ENCODE data around the gene CAMK4. TPM values are rescaled to one million over a fixed set of nuclear protein-coding genes. Genes with fewer than 3 reads are reported as not detected.

Gene CAMK4
- total RNA-seq, 1 experiment from 2014 or later, result 6.3 TPM

DNA sequence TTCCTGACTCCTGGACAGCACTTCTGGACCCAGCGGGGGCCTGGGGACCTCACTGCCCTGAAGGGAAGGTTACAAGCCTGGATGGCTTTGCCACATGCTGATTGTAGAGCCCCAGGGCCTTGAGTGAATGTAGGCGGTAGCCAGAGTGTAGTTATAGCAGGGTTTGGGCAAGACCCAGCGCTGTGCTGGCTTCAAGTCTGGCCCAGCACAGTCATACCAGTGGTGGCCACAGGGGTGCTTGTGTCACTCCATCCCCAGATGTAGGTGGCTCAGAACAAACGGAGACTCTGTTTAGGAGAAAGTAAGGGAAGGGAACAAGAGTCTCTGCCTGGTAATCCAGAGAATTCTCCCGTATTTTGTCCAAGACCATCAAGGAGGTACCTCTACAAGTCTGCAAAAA is 203.6 kb downstream of the CAMK4 start:
- Mint-ChIP-seq H3K36me3 (ENCODE audit: insufficient read depth in 1 of 3, low read depth in 3 of 3) (no peaks in the 10 kb centered on the region), H3K4me3 (no peak overlapping the region), H3K9me3 (no peaks in the 10 kb centered on the region; a peak in 1 of 5 replicates), H3K27ac (peak overlapping the region in 2 of 3 experiments; percentile 2 to 46; a peak in 2 of 7 replicates), H3K27me3 (ENCODE audit: low read depth) (no peaks in the 10 kb centered on the region), H3K4me1 (peaks cover 3 to 6% of the 10 kb centered on the region in 2 experiments; a peak in 3 of 4 replicates)
- Histone ChIP-seq H3K4ac (ENCODE audit: low read depth, low read length) (no peak overlapping the region), H3K14ac (ENCODE audit: insufficient read depth, low read length) (no peak overlapping the region), H2BK5ac (ENCODE audit: insufficient read length, low read length) (no peak overlapping the region), H3K27me3 (ENCODE audit: insufficient read depth, low read length) (no peaks in the 10 kb centered on the region), H4K5ac (ENCODE audit: insufficient read length, low read depth, low read length) (no peak overlapping the region), H3K9ac (ENCODE audit: extremely low read depth, insufficient read length, low read length) (no peak overlapping the region), H2BK20ac (ENCODE audit: low read depth, low read length, poor library complexity, severe bottlenecking) (no peak overlapping the region), H2AK5ac (ENCODE audit: insufficient read length, low read length) (no peak overlapping the region), H3K23me2 (ENCODE audit: insufficient read length, low read depth, low read length, poor library complexity, severe bottlenecking) (no peaks in the 10 kb centered on the region), H2BK15ac (ENCODE audit: low read depth, low read length) (no peak overlapping the region), H3K27ac (ENCODE audit: insufficient read length, low read depth, low read length) (no peak overlapping the region), H2AFZ (ENCODE audit: low read length) (no peak overlapping the region), H4K91ac (ENCODE audit: insufficient read length, low read depth, low read length) (no peak overlapping the region), H3K79me2 (ENCODE audit: insufficient read depth, low read length) (no peaks in the 10 kb centered on the region), H3K23ac (ENCODE audit: insufficient read length, low read depth, low read length) (no peak overlapping the region), H3K18ac (ENCODE audit: insufficient read length, low read depth, low read length) (no peak overlapping the region), H3K56ac (ENCODE audit: insufficient read length, low read depth, low read length) (no peak overlapping the region), H4K20me1 (ENCODE audit: control insufficient read depth, insufficient read depth, insufficient read length) (no peaks in the 10 kb centered on the region), H2BK120ac (ENCODE audit: low read depth, low read length, poor library complexity, severe bottlenecking) (no peak overlapping the region), H3K4me2 (ENCODE audit: insufficient read depth, insufficient read length, low read length) (no peak overlapping the region), H2BK12ac (ENCODE audit: insufficient read length, low read depth, low read length) (no peak overlapping the region), H3K4me1 (ENCODE audit: insufficient read depth, low read length) (no peaks in the 10 kb centered on the region; the same call in 1 of the 2 replicates), H3T11ph (ENCODE audit: low read length) (no peak overlapping the region), H4K8ac (replicated peaks; ENCODE audit: insufficient read length, low read depth, low read length) (no peak overlapping the region), H3K9me3 (ENCODE audit: control insufficient read depth, low read depth, low read length) (no peaks in the 10 kb centered on the region), H3K79me1 (ENCODE audit: insufficient read depth, low read depth, low read length, poor library complexity, severe bottlenecking) (no peaks in the 10 kb centered on the region)
- WGBS (ENCODE audit: extremely low coverage, insufficient read length, low lambda C conversion rate), result no CpG with 5 or more reads among the region's 5 CpGs
- TF ChIP-seq, protein P1, sequence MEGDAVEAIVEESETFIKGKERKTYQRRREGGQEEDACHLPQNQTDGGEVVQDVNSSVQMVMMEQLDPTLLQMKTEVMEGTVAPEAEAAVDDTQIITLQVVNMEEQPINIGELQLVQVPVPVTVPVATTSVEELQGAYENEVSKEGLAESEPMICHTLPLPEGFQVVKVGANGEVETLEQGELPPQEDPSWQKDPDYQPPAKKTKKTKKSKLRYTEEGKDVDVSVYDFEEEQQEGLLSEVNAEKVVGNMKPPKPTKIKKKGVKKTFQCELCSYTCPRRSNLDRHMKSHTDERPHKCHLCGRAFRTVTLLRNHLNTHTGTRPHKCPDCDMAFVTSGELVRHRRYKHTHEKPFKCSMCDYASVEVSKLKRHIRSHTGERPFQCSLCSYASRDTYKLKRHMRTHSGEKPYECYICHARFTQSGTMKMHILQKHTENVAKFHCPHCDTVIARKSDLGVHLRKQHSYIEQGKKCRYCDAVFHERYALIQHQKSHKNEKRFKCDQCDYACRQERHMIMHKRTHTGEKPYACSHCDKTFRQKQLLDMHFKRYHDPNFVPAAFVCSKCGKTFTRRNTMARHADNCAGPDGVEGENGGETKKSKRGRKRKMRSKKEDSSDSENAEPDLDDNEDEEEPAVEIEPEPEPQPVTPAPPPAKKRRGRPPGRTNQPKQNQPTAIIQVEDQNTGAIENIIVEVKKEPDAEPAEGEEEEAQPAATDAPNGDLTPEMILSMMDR (conservative IDR thresholded peaks at IDR 0.05), result peak; percentile 35; the same call in 2 of the 3 replicates
- peak; percentile 51 for DNase-seq
